ENCODE results near the gene CNPY1.
"Not testable (repeated sequence)": the region's sequence is repeated elsewhere in the genome, so short reads cannot be mapped to it uniquely, and the experiment has no call there.

Gene CNPY1

GRCh38 chr7:155546449-155546848 lies at the start of gene CNPY1:
Gene CNPY1, minus strand, starts transcription at chr7:155546559. Its CDS starts 630 bp downstream, at chr7:155545929.
- DNase-seq (ENCODE audit: low spot score), result not testable (repeated sequence)

- no peak for DNase-seq (ENCODE audit: low spot score)
These were observed 48.6 kb upstream of the CNPY1 start for GRCh38 chr7:155594961-155595366.

GRCh38 chr7:155594163-155594732 lies 47.9 kb upstream of the CNPY1 start:
- no peak for DNase-seq (ENCODE audit: low spot score)

- DNase-seq (ENCODE audit: low spot score), result no peak
These were observed 47.3 kb upstream of the CNPY1 start for GRCh38 chr7:155593461-155594162.

- no peak for DNase-seq (ENCODE audit: low spot score)
These were observed 44.9 kb upstream of the CNPY1 start for GRCh38 chr7:155591055-155591775.

- DNase-seq (ENCODE audit: low spot score), result no peak
These were observed 44.1 kb upstream of the CNPY1 start for GRCh38 chr7:155590215-155591018.

GRCh38 chr7:155589001-155589980 lies 42.9 kb upstream of the CNPY1 start:
- no peak for DNase-seq (ENCODE audit: low spot score)

GRCh38 chr7:155588468-155588998 lies 42.2 kb upstream of the CNPY1 start:
- DNase-seq (ENCODE audit: low spot score), result no peak

GRCh38 chr7:155587486-155587885 lies 41.1 kb upstream of the CNPY1 start:
- DNase-seq (ENCODE audit: low spot score), result no peak

- DNase-seq (ENCODE audit: low spot score), result no peak
These were observed 40.6 kb upstream of the CNPY1 start for GRCh38 chr7:155586843-155587440.

- DNase-seq (ENCODE audit: low spot score), result no peak
These were observed 39.6 kb upstream of the CNPY1 start for GRCh38 chr7:155585951-155586350.

- no peak for DNase-seq (ENCODE audit: low spot score)
These were observed 39.2 kb upstream of the CNPY1 start for GRCh38 chr7:155585532-155585895.

GRCh38 chr7:155584763-155585531 lies 38.6 kb upstream of the CNPY1 start:
- no peak for DNase-seq (ENCODE audit: low spot score)

GRCh38 chr7:155584261-155584660 lies 37.9 kb upstream of the CNPY1 start:
- no peak for DNase-seq (ENCODE audit: low spot score)

GRCh38 chr7:155583636-155584035 lies 37.3 kb upstream of the CNPY1 start:
- no peak for DNase-seq (ENCODE audit: low spot score)

- no peak for DNase-seq (ENCODE audit: low spot score)
These were observed 35.6 kb upstream of the CNPY1 start for GRCh38 chr7:155581954-155582353.

- DNase-seq (ENCODE audit: low spot score), result no peak
These were observed 34.9 kb upstream of the CNPY1 start for GRCh38 chr7:155581107-155581830.

- DNase-seq (ENCODE audit: low spot score), result no peak
These were observed 34.0 kb upstream of the CNPY1 start for GRCh38 chr7:155580367-155580766.

- no peak for DNase-seq (ENCODE audit: low spot score)
These were observed 33.2 kb upstream of the CNPY1 start for GRCh38 chr7:155579565-155579964.

All from CD4-positive, alpha-beta T cell treated with Interleukin-15 for 4 hours (primary cell).